HepG2 (cell line): ENCODE measurements around the gene TMEM232. TPM values are rescaled to one million over a fixed set of nuclear protein-coding genes. Genes with fewer than 3 reads are reported as not detected.

Source experiments
- FOXA3 ChIP-seq: IDR thresholded peaks from 2 replicates; pipeline ENCODE4 v1.6.1; 2016; ENCODE audit warnings: missing genetic modification reagents, missing compliant biosample characterization
- FOXP1 ChIP-seq, 2 experiments: fragments of 450-650 bp in 1 of 2; IDR thresholded peaks; 2 replicates each; pipeline ENCODE4 v1.6.1; 2017 to 2018; ENCODE audit warnings: antibody characterized with exemption in 1 of 2
- MEIS2 ChIP-seq: sonication (generic); formaldehyde crosslinking; IDR thresholded peaks from 2 replicates; pipeline ENCODE4 v1.9.0; 2021; ENCODE audit warnings: mild to moderate bottlenecking, missing genetic modification reagents
- RXRB ChIP-seq: IDR thresholded peaks from 2 replicates; pipeline ENCODE4 v1.6.1; 2016; ENCODE audit warnings: borderline replicate concordance, missing genetic modification reagents, missing compliant biosample characterization
- SAP130 ChIP-seq: IDR thresholded peaks from 2 replicates; pipeline ENCODE4 v1.6.1; 2016; ENCODE audit warnings: low read depth
- SOX13 ChIP-seq, 3 experiments: fragments of 450-650 bp in 1 of 3; sonication (generic) in 1 of 3; formaldehyde crosslinking in 1 of 3; IDR thresholded peaks in 2 of 3; conservative IDR thresholded peaks in 1 of 3; 2 replicates each; pipeline versions ENCODE4 v1.5.0 to v1.6.1; 2016 to 2020; ENCODE audit warnings: antibody characterized with exemption in 1 of 3, mild to moderate bottlenecking in 1 of 3, missing compliant biosample characterization in 1 of 3, missing genetic modification reagents in 1 of 3, moderate library complexity in 1 of 3
- SOX5 ChIP-seq: IDR thresholded peaks from 2 replicates; pipeline ENCODE4 v1.6.1; 2016; ENCODE audit warnings: borderline replicate concordance
- TSC22D2 ChIP-seq: sonication (generic); formaldehyde crosslinking; IDR thresholded peaks from 2 replicates; pipeline ENCODE4 v1.5.1; 2020; ENCODE audit warnings: missing genetic modification reagents, mild to moderate bottlenecking, borderline replicate concordance
- ZMAT3 ChIP-seq: sonication (generic); formaldehyde crosslinking; conservative IDR thresholded peaks from 2 replicates; pipeline ENCODE4 v1.7.0; 2021; ENCODE audit warnings: missing genetic modification reagents
- ZMYM4 ChIP-seq: sonication (generic); formaldehyde crosslinking; IDR thresholded peaks from 2 replicates; pipeline ENCODE4 v1.8.1; 2023; ENCODE audit warnings: mild to moderate bottlenecking, missing genetic modification reagents
- ZNF383 ChIP-seq: sonication (generic); formaldehyde crosslinking; IDR thresholded peaks from 2 replicates; pipeline ENCODE4 v1.4.0; 2020; ENCODE audit warnings: missing genetic modification reagents, mild to moderate bottlenecking, borderline replicate concordance
- polyA plus RNA-seq, 8 experiments: library from polyadenylated mRNA; depleted of rRNA in 3 of 8; stranded (reverse) in 7 of 8; unstranded in 1 of 8; fragments of >200 nt; fragmentation: Illumina TruSeq in 4 of 8; extraction: Trizol in 4 of 8; gene quantifications; 2 replicates each; pipeline versions ENCODE4 v1.2.1 to v1.2.3, GENCODE V29; 2011 to 2016; ENCODE audit warnings: low read depth in 4 of 8, missing spikeins in 1 of 8, mixed read lengths in 1 of 8; ENCODE audit not compliant: insufficient read depth in 1 of 8
- total RNA-seq, 5 experiments: library from RNA; depleted of rRNA; stranded (reverse); fragments of >200 nt; fragmentation: Illumina TruSeq; extraction: Trizol; gene quantifications; 2 replicates each; pipeline ENCODE4 v1.2.3, GENCODE V29; 2016; ENCODE audit warnings: low read depth in 1 of 5
- TF ChIP-seq, protein P1 (sequence below): sonication (generic); formaldehyde crosslinking; conservative IDR thresholded peaks from 2 replicates; pipeline ENCODE4 v1.4.0; 2020; ENCODE audit warnings: mild to moderate bottlenecking, missing genetic modification reagents, moderate library complexity
- TF ChIP-seq, protein P2 (sequence below): IDR thresholded peaks from 2 replicates; pipeline ENCODE4 v1.6.1; 2016; ENCODE audit warnings: control low read depth
- TF ChIP-seq, protein P3 (sequence below): sonication (generic); formaldehyde crosslinking; IDR thresholded peaks from 2 replicates; pipeline ENCODE4 v1.5.1; 2020; ENCODE audit warnings: mild to moderate bottlenecking, missing genetic modification reagents, borderline replicate concordance
- TF ChIP-seq, protein P4 (sequence below): sonication (generic); formaldehyde crosslinking; IDR thresholded peaks from 2 replicates; pipeline ENCODE4 v1.4.0; 2020; ENCODE audit warnings: missing genetic modification reagents, borderline replicate concordance

TMEM232 gene
- total and polyA plus RNA-seq, 2 of the 13 experiments (the other 11 are each of a cell fraction or from before 2014, with no cell fraction given): 0.29 to 0.71 TPM

DNA sequence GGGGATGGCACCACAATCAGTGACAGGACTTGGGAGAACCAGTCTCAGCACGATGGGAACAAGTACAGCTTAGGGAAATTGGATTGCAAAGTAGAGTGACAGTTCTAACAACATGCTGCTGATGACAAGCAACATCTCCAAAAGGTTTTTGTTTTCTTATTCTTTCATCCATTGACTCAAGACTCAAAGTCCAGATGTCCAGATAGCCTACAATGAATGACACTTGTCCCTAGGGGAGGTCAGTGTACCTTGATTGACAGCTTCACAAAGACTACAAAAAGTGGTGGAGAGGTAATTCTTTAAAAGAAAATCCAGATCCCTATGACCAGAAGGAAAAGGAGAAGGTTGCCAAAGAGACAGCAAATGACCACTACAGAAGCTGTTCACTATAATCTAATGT, 323.9 kb downstream of the TMEM232 start (continued):
- TF ChIP-seq, protein P1, sequence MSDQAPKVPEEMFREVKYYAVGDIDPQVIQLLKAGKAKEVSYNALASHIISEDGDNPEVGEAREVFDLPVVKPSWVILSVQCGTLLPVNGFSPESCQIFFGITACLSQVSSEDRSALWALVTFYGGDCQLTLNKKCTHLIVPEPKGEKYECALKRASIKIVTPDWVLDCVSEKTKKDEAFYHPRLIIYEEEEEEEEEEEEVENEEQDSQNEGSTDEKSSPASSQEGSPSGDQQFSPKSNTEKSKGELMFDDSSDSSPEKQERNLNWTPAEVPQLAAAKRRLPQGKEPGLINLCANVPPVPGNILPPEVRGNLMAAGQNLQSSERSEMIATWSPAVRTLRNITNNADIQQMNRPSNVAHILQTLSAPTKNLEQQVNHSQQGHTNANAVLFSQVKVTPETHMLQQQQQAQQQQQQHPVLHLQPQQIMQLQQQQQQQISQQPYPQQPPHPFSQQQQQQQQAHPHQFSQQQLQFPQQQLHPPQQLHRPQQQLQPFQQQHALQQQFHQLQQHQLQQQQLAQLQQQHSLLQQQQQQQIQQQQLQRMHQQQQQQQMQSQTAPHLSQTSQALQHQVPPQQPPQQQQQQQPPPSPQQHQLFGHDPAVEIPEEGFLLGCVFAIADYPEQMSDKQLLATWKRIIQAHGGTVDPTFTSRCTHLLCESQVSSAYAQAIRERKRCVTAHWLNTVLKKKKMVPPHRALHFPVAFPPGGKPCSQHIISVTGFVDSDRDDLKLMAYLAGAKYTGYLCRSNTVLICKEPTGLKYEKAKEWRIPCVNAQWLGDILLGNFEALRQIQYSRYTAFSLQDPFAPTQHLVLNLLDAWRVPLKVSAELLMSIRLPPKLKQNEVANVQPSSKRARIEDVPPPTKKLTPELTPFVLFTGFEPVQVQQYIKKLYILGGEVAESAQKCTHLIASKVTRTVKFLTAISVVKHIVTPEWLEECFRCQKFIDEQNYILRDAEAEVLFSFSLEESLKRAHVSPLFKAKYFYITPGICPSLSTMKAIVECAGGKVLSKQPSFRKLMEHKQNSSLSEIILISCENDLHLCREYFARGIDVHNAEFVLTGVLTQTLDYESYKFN (CRISPR knock-in tag): 0 out of 2 replicates have a peak, but pooled peaks have one; percentile 52
- no peak for TF ChIP-seq TSC22D2
- peak; percentile 53 for TF ChIP-seq RXRB (CRISPR knock-in tag)
- TF ChIP-seq SOX5 (CRISPR knock-in tag): peak; percentile 74; the same call in 1 of the 2 replicates
- TF ChIP-seq, protein P2, sequence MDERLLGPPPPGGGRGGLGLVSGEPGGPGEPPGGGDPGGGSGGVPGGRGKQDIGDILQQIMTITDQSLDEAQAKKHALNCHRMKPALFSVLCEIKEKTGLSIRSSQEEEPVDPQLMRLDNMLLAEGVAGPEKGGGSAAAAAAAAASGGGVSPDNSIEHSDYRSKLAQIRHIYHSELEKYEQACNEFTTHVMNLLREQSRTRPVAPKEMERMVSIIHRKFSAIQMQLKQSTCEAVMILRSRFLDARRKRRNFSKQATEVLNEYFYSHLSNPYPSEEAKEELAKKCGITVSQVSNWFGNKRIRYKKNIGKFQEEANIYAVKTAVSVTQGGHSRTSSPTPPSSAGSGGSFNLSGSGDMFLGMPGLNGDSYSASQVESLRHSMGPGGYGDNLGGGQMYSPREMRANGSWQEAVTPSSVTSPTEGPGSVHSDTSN (CRISPR knock-in tag): peak; percentile 88
- TF ChIP-seq, protein P3, sequence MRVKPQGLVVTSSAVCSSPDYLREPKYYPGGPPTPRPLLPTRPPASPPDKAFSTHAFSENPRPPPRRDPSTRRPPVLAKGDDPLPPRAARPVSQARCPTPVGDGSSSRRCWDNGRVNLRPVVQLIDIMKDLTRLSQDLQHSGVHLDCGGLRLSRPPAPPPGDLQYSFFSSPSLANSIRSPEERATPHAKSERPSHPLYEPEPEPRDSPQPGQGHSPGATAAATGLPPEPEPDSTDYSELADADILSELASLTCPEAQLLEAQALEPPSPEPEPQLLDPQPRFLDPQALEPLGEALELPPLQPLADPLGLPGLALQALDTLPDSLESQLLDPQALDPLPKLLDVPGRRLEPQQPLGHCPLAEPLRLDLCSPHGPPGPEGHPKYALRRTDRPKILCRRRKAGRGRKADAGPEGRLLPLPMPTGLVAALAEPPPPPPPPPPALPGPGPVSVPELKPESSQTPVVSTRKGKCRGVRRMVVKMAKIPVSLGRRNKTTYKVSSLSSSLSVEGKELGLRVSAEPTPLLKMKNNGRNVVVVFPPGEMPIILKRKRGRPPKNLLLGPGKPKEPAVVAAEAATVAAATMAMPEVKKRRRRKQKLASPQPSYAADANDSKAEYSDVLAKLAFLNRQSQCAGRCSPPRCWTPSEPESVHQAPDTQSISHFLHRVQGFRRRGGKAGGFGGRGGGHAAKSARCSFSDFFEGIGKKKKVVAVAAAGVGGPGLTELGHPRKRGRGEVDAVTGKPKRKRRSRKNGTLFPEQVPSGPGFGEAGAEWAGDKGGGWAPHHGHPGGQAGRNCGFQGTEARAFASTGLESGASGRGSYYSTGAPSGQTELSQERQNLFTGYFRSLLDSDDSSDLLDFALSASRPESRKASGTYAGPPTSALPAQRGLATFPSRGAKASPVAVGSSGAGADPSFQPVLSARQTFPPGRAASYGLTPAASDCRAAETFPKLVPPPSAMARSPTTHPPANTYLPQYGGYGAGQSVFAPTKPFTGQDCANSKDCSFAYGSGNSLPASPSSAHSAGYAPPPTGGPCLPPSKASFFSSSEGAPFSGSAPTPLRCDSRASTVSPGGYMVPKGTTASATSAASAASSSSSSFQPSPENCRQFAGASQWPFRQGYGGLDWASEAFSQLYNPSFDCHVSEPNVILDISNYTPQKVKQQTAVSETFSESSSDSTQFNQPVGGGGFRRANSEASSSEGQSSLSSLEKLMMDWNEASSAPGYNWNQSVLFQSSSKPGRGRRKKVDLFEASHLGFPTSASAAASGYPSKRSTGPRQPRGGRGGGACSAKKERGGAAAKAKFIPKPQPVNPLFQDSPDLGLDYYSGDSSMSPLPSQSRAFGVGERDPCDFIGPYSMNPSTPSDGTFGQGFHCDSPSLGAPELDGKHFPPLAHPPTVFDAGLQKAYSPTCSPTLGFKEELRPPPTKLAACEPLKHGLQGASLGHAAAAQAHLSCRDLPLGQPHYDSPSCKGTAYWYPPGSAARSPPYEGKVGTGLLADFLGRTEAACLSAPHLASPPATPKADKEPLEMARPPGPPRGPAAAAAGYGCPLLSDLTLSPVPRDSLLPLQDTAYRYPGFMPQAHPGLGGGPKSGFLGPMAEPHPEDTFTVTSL: peak; percentile 82; the same call in 1 of the 2 replicates
- TF ChIP-seq MEIS2 (CRISPR knock-in tag): peak; percentile 68; the same call in 1 of the 2 replicates
- TF ChIP-seq ZMYM4: peak; percentile 58
- TF ChIP-seq, protein P4, sequence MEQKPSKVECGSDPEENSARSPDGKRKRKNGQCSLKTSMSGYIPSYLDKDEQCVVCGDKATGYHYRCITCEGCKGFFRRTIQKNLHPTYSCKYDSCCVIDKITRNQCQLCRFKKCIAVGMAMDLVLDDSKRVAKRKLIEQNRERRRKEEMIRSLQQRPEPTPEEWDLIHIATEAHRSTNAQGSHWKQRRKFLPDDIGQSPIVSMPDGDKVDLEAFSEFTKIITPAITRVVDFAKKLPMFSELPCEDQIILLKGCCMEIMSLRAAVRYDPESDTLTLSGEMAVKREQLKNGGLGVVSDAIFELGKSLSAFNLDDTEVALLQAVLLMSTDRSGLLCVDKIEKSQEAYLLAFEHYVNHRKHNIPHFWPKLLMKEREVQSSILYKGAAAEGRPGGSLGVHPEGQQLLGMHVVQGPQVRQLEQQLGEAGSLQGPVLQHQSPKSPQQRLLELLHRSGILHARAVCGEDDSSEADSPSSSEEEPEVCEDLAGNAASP: peak; percentile 77; the same call in 1 of the 2 replicates
- TF ChIP-seq ZNF383 (CRISPR knock-in tag): no peak
- TF ChIP-seq FOXP1 (IDR thresholded peaks at IDR 0.05): no peak
- peak; percentile 51; the same call in 1 of the 2 replicates for TF ChIP-seq FOXP1 (CRISPR knock-in tag; IDR thresholded peaks at IDR 0.05)
- no peak for TF ChIP-seq SOX13 (IDR thresholded peaks at IDR 0.05)
- TF ChIP-seq SOX13 (CRISPR knock-in tag; conservative IDR thresholded peaks at IDR 0.05 in 1 of 2, IDR thresholded peaks at IDR 0.05 in 1 of 2): peak in 1 of 2 experiments; percentile 85; a peak in 2 of 4 replicates
- TF ChIP-seq ZMAT3: no peak
- TF ChIP-seq SAP130 (CRISPR knock-in tag): 0 out of 2 replicates have a peak, but pooled peaks have one; percentile 24
- TF ChIP-seq FOXA3 (CRISPR knock-in tag): peak; percentile 41
